ENCODE measurements around the gene SOX15.

The SOX15 gene

GRCh38 chr17:7555320-7555948, 34.5 kb downstream of the SOX15 start:
- DNase-seq, result no peak

GRCh38 chr17:7553356-7553755, 36.5 kb downstream of the SOX15 start:
- no peak for DNase-seq

- no peak for DNase-seq
Observed at GRCh38 chr17:7552621-7553051, 37.3 kb downstream of the SOX15 start.

DNA sequence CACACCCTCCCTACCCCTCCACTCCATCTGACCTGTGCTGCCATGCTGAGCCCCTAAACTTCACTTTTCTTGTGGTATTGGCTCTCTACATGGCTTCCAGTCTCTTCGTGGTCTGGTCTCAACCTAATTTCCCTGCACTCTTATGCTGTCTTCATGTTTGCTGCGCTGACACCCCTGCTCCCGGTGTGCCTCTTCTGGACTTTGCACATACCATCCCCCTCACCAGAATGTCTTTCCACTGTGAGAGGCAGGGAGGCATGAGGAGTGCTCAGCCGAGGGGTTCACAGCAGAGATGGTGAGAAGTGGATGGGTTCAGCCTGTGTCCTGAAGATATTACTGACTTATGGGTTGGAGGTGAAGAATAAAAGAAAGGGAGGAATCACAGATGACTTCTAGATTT, 38.5 kb downstream of the SOX15 start:
- DNase-seq, result no peak

- no peak for DNase-seq
Observed at GRCh38 chr17:7550344-7550743, 39.5 kb downstream of the SOX15 start.

DNA sequence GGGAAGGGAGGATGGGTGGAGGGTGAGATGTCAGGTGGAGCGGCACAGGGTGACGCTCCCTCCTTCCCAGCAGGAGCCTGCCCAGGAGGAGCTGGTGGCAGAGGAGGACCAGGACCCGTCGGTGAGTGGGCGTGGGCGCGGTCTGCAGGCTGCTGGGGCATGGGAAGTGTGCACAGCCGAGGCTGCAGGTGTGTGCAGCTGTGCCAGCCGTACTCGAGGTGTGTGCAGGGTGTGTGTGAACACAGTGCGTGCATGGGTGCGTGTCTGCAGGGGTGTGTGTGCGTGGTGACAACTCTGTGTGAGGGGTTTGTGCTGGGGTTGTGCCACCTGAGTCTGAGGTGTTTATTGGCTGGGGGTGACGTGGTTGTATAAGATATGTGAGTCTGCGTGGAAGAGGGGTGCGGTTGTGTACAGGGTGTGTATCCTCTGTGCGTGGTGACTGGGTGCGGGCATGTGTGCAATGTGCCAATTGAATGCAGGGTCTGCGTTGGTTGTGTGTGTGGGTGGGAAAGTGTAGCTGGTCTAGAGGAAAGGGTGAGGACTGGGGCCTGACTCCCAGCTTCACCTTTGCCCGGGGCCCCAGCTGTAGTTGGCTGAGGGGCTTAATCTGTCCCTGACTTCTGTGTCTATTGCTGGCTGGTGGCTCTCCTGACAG, 40.4 kb downstream of the SOX15 start:
- no peak for DNase-seq

- no peak for DNase-seq
Observed at GRCh38 chr17:7548585-7549400, 41.1 kb downstream of the SOX15 start, which contains the start of gene TNFSF12. Gene TNFSF12 (plus strand): TSS chr17:7549058. CDS start chr17:7549154, 96 bp downstream.

DNA sequence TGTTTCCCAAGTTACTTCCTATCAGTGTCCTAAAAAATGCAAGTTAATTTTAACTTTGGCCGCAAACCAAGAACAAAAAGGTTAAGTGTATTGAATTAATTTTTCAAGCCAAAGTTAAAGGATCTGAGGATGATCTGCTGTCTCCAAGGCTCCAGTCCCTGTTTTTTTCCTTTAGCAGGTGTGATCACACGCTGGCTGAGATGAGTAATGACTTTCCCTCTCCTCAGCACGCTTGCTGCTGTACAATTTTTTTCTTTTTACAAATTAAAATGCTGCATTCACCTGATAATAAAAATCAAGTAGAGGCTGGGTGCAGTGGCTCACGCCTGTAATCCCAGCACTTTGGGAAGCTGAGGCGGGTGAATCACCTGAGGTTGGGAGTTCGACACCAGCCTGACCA, 45.0 kb downstream of the SOX15 start:
- no peak for DNase-seq

GRCh38 chr17:7541074-7541621, 48.7 kb downstream of the SOX15 start:
- no peak for DNase-seq

DNA sequence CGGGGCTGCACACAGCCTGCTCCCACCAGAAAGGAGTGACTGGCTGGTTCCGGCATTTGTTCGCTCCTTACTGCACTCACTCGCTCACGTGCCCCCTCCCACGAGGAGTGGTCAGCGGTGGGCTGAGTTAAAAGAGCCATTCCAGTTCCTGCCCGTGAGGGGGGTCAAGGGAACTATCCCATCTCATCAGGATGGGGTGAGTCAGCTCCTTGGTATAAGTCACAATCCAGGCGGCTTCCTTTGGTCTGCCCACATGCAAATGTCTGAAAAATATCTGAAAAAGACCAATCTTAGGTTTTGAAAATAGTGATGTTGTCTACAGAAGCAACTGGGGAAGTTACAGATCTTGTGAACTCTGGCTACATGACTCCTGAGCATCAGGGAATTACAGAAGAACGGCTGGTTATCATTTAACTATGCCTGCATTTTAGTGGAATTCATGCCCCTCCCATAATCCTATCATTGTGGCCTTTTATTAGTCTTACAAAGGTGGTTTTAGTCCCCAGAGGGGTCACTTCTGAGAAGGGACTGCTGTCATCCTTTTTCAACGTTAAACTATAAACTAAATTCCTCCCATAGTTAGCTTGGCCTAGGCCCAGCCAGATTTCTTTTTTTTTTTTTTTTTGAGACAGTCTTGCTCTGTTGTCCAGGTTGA, 50.9 kb downstream of the SOX15 start:
- no peak for DNase-seq
